Measurements from ENCODE around the gene ZNF550.
"Not testable (repeated sequence)": the region's sequence is repeated elsewhere in the genome, so short reads cannot be mapped to it uniquely, and the experiment has no call there.

ZNF550 gene

GRCh38 chr19:57511484-57511883 lies 48.2 kb downstream of the ZNF550 start:
- H3K9me3 ChIP-seq (ENCODE audit: low read length) = peaks cover 26% of the 10 kb centered on the region
- H3K36me3 ChIP-seq (ENCODE audit: insufficient read depth, low read length) = peaks cover 27% of the 10 kb centered on the region
- no peak overlapping the region for H2AFZ ChIP-seq (ENCODE audit: low read depth, low read length)
- no peaks in the 10 kb centered on the region for H3K4me1 ChIP-seq (ENCODE audit: insufficient read depth, low read length)
- H3K4me3 ChIP-seq (ENCODE audit: low read length) = no peak overlapping the region
- no peaks in the 10 kb centered on the region for H3K27me3 ChIP-seq (ENCODE audit: insufficient read depth, low read length)

DNA sequence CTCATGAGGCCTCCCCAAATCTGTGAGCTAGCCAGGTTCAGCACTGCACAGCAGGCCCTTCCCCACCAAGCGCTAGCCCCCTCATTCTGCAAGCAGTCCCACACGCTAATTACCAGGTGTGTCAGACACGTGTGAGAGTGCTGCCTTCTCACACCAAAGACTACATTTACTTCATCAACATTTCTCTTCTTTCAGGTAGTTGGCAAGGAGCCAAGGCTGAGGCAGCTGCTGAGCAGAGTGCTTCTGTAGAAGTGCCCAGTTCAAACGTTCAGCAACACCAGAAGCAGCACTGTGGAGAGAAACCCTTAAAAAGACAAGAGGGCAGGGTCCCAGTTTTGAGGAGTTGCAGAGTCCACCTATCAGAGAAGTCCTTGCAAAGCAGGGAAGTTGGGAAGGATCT lies 53.5 kb downstream of the ZNF550 start:
- Histone ChIP-seq H3K4me1 (ENCODE audit: insufficient read depth, low read length) (no peaks in the 10 kb centered on the region), H3K9me3 (ENCODE audit: low read length) (peaks cover 35% of the 10 kb centered on the region), H2AFZ (ENCODE audit: low read depth, low read length) (no peak overlapping the region), H3K4me3 (ENCODE audit: low read length) (no peak overlapping the region), H3K36me3 (ENCODE audit: insufficient read depth, low read length) (peaks cover 45% of the 10 kb centered on the region), H3K27me3 (ENCODE audit: insufficient read depth, low read length) (no peaks in the 10 kb centered on the region)

DNA sequence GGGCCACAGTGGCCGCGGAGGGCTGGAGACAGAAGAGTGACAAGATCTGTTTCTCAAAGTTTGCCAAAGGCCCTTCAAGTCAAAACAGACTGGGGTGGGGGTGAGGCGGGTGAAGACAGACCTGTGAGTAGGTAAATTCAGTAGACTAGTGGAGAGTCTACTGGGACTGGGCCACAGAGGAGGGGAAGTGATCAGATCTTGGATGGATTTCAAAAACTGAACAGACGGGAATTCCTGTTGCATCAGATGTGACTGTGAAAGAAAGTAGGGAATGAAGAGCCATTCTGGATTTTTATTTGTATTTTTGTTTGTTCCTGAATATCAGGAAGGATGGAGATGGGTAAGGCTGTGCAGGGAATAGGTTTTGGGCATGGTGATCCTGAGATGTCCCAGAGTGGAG lies 59.3 kb downstream of the ZNF550 start:
- not testable (repeated sequence) for H3K4me1 ChIP-seq (ENCODE audit: insufficient read depth, low read length); H2AFZ ChIP-seq (ENCODE audit: low read depth, low read length); H3K27me3 ChIP-seq (ENCODE audit: insufficient read depth, low read length)
- peaks cover 24% of the 10 kb centered on the region for H3K9me3 ChIP-seq (ENCODE audit: low read length)
- peak overlapping the region; percentile 52 for H3K4me3 ChIP-seq (ENCODE audit: low read length)
- peaks cover 20% of the 10 kb centered on the region for H3K36me3 ChIP-seq (ENCODE audit: insufficient read depth, low read length)

DNA sequence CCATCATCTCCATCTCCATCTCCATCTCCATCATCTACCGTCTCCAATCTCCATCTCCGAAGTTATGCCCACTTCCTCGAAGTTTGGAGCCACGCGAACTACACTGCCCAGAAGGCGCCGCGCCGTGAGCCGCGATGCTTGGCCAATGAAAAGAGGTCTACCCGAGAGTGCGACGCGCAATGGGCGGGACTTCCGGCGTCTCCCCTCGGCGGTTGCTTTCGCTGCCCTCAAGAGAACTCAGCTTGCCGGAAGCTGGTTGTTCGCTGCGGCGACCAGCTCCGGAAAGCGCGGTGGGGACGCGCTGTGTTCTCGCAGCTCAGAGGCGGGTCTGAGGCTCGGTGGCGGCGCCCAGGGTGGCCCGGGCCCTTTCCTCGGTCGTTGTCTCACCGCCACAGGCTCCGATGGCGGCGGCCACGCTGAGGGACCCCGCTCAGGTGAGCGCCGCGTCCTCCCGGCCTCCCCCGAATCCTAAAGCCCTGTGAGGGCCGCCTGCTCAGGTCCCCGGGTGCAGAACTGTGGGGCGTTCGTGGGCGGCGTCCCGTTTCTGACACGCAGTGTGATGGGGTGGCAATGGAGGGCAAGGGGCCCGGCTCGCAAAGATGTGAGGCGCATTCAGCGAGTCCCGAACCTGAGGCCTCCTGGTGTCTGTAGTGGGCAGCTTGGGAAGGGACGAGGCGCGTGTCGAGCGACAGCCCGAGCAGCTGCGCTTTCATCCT lies 59.8 kb downstream of the ZNF550 start, which contains the start of gene ZNF773:
Gene ZNF773 (plus strand): TSS at position 259 of the 716 bp plus-strand sequence. CDS start 143 bp downstream, at position 402.
- not testable (repeated sequence) for H3K4me1 ChIP-seq (ENCODE audit: insufficient read depth, low read length); H2AFZ ChIP-seq (ENCODE audit: low read depth, low read length); H3K27me3 ChIP-seq (ENCODE audit: insufficient read depth, low read length)
- H3K9me3 ChIP-seq (ENCODE audit: low read length) = peaks cover 23% of the 10 kb centered on the region
- H3K4me3 ChIP-seq (ENCODE audit: low read length) = peak within 1 kb of the TSS; percentile 80
- peaks cover 22% of the 10 kb centered on the region for H3K36me3 ChIP-seq (ENCODE audit: insufficient read depth, low read length)

GRCh38 chr19:57499332-57499679 lies 60.4 kb downstream of the ZNF550 start:
- H3K27me3 ChIP-seq (ENCODE audit: insufficient read depth, low read length); H2AFZ ChIP-seq (ENCODE audit: low read depth, low read length); H3K4me1 ChIP-seq (ENCODE audit: insufficient read depth, low read length): not testable (repeated sequence)
- Histone ChIP-seq H3K4me3 (ENCODE audit: low read length) (peak overlapping the region; percentile 80), H3K9me3 (ENCODE audit: low read length) (peaks cover 24% of the 10 kb centered on the region), H3K36me3 (ENCODE audit: insufficient read depth, low read length) (peaks cover 24% of the 10 kb centered on the region)

DNA sequence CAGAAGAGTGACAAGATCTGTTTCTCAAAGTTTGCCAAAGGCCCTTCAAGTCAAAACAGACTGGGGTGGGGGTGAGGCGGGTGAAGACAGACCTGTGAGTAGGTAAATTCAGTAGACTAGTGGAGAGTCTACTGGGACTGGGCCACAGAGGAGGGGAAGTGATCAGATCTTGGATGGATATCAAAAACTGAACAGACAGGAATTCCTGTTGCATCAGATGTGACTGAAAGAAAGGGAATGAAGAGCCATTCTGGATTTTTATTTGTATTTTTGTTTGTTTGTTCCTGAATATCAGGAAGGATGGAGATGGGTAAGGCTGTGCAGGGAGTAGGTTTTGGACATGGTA lies 71.4 kb downstream of the ZNF550 start:
- Histone ChIP-seq H3K9me3 (ENCODE audit: low read length) (peaks cover 27% of the 10 kb centered on the region), H3K36me3 (ENCODE audit: insufficient read depth, low read length) (peaks cover 28% of the 10 kb centered on the region), H3K4me3 (ENCODE audit: low read length) (peak overlapping the region; percentile 52)
- not testable (repeated sequence) for H2AFZ ChIP-seq (ENCODE audit: low read depth, low read length); H3K4me1 ChIP-seq (ENCODE audit: insufficient read depth, low read length); H3K27me3 ChIP-seq (ENCODE audit: insufficient read depth, low read length)

DNA sequence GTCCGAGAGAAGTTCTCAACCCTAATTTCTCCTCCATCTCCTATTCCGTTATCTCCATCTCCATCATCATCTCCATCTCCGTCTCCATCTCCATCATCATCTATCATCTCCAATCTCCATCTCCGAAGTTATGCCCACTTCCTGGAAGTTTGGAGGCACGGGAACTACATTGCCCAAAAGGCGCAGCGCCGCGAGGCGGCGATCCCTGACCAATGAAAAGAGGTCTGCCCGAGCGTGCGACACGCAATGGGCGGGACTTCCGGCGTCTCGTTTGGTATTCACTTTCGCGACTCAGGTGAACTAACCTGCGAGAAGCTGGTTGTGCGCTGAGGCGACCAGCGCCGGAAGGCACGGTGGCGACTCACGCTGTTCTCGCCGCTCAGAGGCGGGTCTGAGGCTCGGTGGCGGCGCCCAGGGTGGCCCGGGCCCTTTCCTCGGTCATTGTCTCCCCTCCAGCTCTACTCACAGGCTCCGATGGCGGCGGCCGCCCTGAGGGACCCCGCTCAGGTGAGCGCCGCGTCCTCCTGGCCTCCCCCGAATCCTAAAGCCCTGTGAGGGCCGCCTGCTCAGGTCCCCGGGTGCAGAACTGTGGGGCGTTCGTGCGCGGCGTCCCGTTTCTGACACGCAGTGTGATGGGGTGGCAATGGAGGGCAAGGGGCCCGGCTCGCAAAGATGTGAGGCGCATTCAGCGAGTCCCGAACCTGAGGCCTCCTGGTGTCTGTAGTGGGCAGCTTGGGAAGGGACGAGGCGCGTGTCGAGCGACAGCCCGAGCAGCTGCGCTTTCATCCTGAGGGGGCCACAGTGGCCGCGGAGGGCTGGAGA lies 72.0 kb downstream of the ZNF550 start, which contains the start of gene ZNF419:
Gene ZNF419 (plus strand): TSS at position 274 of the 822 bp plus-strand sequence. CDS start 201 bp downstream, at position 475.
- H3K4me1 ChIP-seq (ENCODE audit: insufficient read depth, low read length); H3K27me3 ChIP-seq (ENCODE audit: insufficient read depth, low read length): not testable (repeated sequence)
- Histone ChIP-seq H3K9me3 (ENCODE audit: low read length) (peaks cover 22% of the 10 kb centered on the region), H3K4me3 (ENCODE audit: low read length) (peak within 1 kb of the TSS; percentile 90), H3K36me3 (ENCODE audit: insufficient read depth, low read length) (peaks cover 22% of the 10 kb centered on the region), H2AFZ (ENCODE audit: low read depth, low read length) (peak within 1 kb of the TSS; percentile 79)

Measured in neuron (in vitro differentiated cells).